ENCODE data around the gene CNGA3. TPM values are rescaled to one million over a fixed set of nuclear protein-coding genes. Genes with fewer than 3 reads are reported as not detected.

Gene CNGA3
- total RNA-seq, 1 experiment from 2014 or later, result not detected

GRCh38 chr2:98309580-98309979, 36.7 kb upstream of the CNGA3 start:
- H2BK20ac ChIP-seq (ENCODE audit: low read depth, low read length, poor library complexity, severe bottlenecking), result no peak overlapping the region
- H3K4me2 ChIP-seq (ENCODE audit: insufficient read depth, insufficient read length, low read length), result no peak overlapping the region
- Mint-ChIP-seq H3K4me1 (peaks cover 18 to 30% of the 10 kb centered on the region in 2 experiments), H3K36me3 (ENCODE audit: insufficient read depth in 1 of 3, low read depth in 3 of 3) (peaks cover 0 to 3% (median 0%) of the 10 kb centered on the region in 3 experiments; a peak in 1 of 7 replicates), H3K27me3 (ENCODE audit: low read depth) (peaks cover 13% of the 10 kb centered on the region), H3K27ac (no peak overlapping the region), H3K9me3 (no peaks in the 10 kb centered on the region), H3K4me3 (no peak overlapping the region)
- H3K56ac ChIP-seq (ENCODE audit: insufficient read length, low read depth, low read length), result no peak overlapping the region
- no peak overlapping the region for H3K4ac ChIP-seq (ENCODE audit: low read depth, low read length)
- no peak overlapping the region for H4K91ac ChIP-seq (ENCODE audit: insufficient read length, low read depth, low read length)
- TF ChIP-seq CTCF (conservative IDR thresholded peaks at IDR 0.05), result no peak
- H2BK12ac ChIP-seq (ENCODE audit: insufficient read length, low read depth, low read length), result no peak overlapping the region
- no peak overlapping the region for H4K5ac ChIP-seq (ENCODE audit: insufficient read length, low read depth, low read length)
- no peak overlapping the region for H4K8ac ChIP-seq (replicated peaks; ENCODE audit: insufficient read length, low read depth, low read length)
- no peak overlapping the region for H2BK120ac ChIP-seq (ENCODE audit: low read depth, low read length, poor library complexity, severe bottlenecking)
- no peak overlapping the region for H3K18ac ChIP-seq (ENCODE audit: insufficient read length, low read depth, low read length)
- H3K27ac ChIP-seq (ENCODE audit: insufficient read length, low read depth, low read length), result no peak overlapping the region
- H2BK15ac ChIP-seq (ENCODE audit: low read depth, low read length), result no peak overlapping the region
- no peaks in the 10 kb centered on the region for H3K79me1 ChIP-seq (ENCODE audit: insufficient read depth, low read depth, low read length, poor library complexity, severe bottlenecking)
- no peaks in the 10 kb centered on the region for H3K9me3 ChIP-seq (ENCODE audit: control insufficient read depth, low read depth, low read length)
- no peak overlapping the region for H3K14ac ChIP-seq (ENCODE audit: insufficient read depth, low read length)
- H3K23ac ChIP-seq (ENCODE audit: insufficient read length, low read depth, low read length), result no peak overlapping the region
- no peaks in the 10 kb centered on the region for H3K27me3 ChIP-seq (ENCODE audit: insufficient read depth, low read length)
- DNase-seq, result no peak
- H3K23me2 ChIP-seq (ENCODE audit: insufficient read length, low read depth, low read length, poor library complexity, severe bottlenecking), result no peaks in the 10 kb centered on the region
- no peak overlapping the region for H3T11ph ChIP-seq (ENCODE audit: low read length)
- no CpG with 5 or more reads among the region's 11 CpGs for WGBS (ENCODE audit: extremely low coverage, insufficient read length, low lambda C conversion rate)
- H2BK5ac ChIP-seq (ENCODE audit: insufficient read length, low read length), result no peak overlapping the region
- no peak overlapping the region for H2AFZ ChIP-seq (ENCODE audit: low read length)
- H3K79me2 ChIP-seq (ENCODE audit: insufficient read depth, low read length), result no peaks in the 10 kb centered on the region
- H4K20me1 ChIP-seq (ENCODE audit: control insufficient read depth, insufficient read depth, insufficient read length), result no peaks in the 10 kb centered on the region
- H2AK5ac ChIP-seq (ENCODE audit: insufficient read length, low read length), result no peak overlapping the region
- H3K9ac ChIP-seq (ENCODE audit: extremely low read depth, insufficient read length, low read length), result no peak overlapping the region
- no peaks in the 10 kb centered on the region for H3K4me1 ChIP-seq (ENCODE audit: insufficient read depth, low read length)
